ENCODE data around the gene ZNF398. TPM values are rescaled to one million over a fixed set of nuclear protein-coding genes. Genes with fewer than 3 reads are reported as not detected.

The ZNF398 gene
- total RNA-seq, 2 experiments from 2014 or later = 11.8 to 14.2 TPM

DNA sequence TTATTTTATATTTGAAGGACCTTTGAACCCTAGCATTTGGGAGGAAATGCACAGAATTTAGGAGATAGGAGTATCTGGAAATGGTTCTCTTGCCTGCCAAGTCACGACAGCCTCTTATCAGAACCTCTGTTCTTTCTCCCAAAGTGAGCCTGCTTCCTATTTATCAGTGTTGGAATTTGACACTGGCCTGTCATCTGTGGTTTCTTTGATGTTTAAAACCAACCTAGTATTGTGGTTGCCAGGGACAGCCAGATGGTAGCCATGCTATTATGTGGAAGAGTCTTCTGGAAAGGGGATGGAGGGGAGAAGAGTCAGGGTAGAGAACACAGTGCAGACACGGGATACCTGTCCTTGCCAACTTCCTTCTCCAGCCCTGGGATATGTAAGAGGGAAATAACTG lies 69.1 kb downstream of the ZNF398 start:
- Histone ChIP-seq H3K79me2 (ENCODE audit: insufficient read depth, low read depth, low read length) (no peaks in the 10 kb centered on the region), H3K9me2 (ENCODE audit: insufficient read depth, low read length) (no peaks in the 10 kb centered on the region), H3K27ac (ENCODE audit: low read depth, low read length, poor library complexity, severe bottlenecking) (no peak overlapping the region), H3K4me1 (ENCODE audit: insufficient read depth, low read length, poor library complexity, severe bottlenecking) (no peaks in the 10 kb centered on the region), H4K20me1 (ENCODE audit: insufficient read depth, low read length) (no peaks in the 10 kb centered on the region), H3K4me2 (ENCODE audit: low read length) (no peak overlapping the region), H3K4me3 (ENCODE audit: low read depth, low read length, poor library complexity, severe bottlenecking) (no peak overlapping the region), H2AFZ (ENCODE audit: low read length) (no peak overlapping the region), H3K9me3 (ENCODE audit: low read length) (no peaks in the 10 kb centered on the region), H3K36me3 (ENCODE audit: insufficient read depth, low read length) (peaks cover 81% of the 10 kb centered on the region)
- BruUV-seq (replicated peaks) = no TSS peak
- CTCF ChIA-PET (ENCODE audit: unreplicated experiment) = no interaction called here
- POLR2A ChIA-PET = no interaction called here
- DNase-seq (ENCODE audit: low spot score) = no peak
- intact Hi-C loops (cut with micrococcal nuclease; ENCODE audit: unreplicated experiment) = no loop called here
- TF ChIP-seq CTCF (conservative IDR thresholded peaks at IDR 0.05; ENCODE audit: low read length) = no peak
- no peak for TF ChIP-seq EZH2phosphoT487 (IDR thresholded peaks at IDR 0.05; ENCODE audit: borderline replicate concordance, low read depth, low read length)

- intact Hi-C loops (cut with micrococcal nuclease; ENCODE audit: unreplicated experiment) = no loop called here
- POLR2A ChIA-PET = no interaction called here
Observed at GRCh38 chr7:149217570-149217969, 70.3 kb downstream of the ZNF398 start.

More at GRCh38 chr7:149217570-149217969, 70.3 kb downstream of the ZNF398 start:
- Histone ChIP-seq H3K9me3 (ENCODE audit: low read length) (no peaks in the 10 kb centered on the region), H3K36me3 (ENCODE audit: insufficient read depth, low read length) (peaks cover 73% of the 10 kb centered on the region), H2AFZ (ENCODE audit: low read length) (no peak overlapping the region), H3K4me1 (ENCODE audit: insufficient read depth, low read length, poor library complexity, severe bottlenecking) (no peaks in the 10 kb centered on the region), H4K20me1 (ENCODE audit: insufficient read depth, low read length) (no peaks in the 10 kb centered on the region), H3K9me2 (ENCODE audit: insufficient read depth, low read length) (no peaks in the 10 kb centered on the region), H3K27ac (ENCODE audit: low read depth, low read length, poor library complexity, severe bottlenecking) (no peak overlapping the region), H3K4me3 (ENCODE audit: low read depth, low read length, poor library complexity, severe bottlenecking) (no peak overlapping the region), H3K79me2 (ENCODE audit: insufficient read depth, low read depth, low read length) (no peaks in the 10 kb centered on the region), H3K4me2 (ENCODE audit: low read length) (no peak overlapping the region)
- no peak for DNase-seq (ENCODE audit: low spot score)
- no peak for TF ChIP-seq CTCF (conservative IDR thresholded peaks at IDR 0.05; ENCODE audit: low read length)
- no peak for TF ChIP-seq EZH2phosphoT487 (IDR thresholded peaks at IDR 0.05; ENCODE audit: borderline replicate concordance, low read depth, low read length)
- CTCF ChIA-PET (ENCODE audit: unreplicated experiment) = no interaction called here
- no TSS peak for BruUV-seq (replicated peaks)

All from OCI-LY7 (cell line).